Sigmoid colon (tissue), 4 donors: ENCODE data around the gene NRG3.

Source experiments
- EP300 ChIP-seq, 4 donors: sonication (generic); formaldehyde crosslinking; IDR thresholded peaks; one replicate each; pipeline ENCODE4 v1.6.1; 2017; ENCODE audit warnings: antibody characterized with exemption in 4 of 4
- POLR2A ChIP-seq, 2 donors: fragments of 450-650 bp; IDR thresholded peaks; one replicate each; pipeline ENCODE4 v1.6.1; 2016; ENCODE audit warnings: antibody characterized with exemption in 2 of 2, mild to moderate bottlenecking in 2 of 2, moderate library complexity in 2 of 2
- POLR2AphosphoS5 ChIP-seq, 4 donors: sonication (generic); formaldehyde crosslinking; IDR thresholded peaks; one replicate each; pipeline ENCODE4 v1.6.1; 2017; ENCODE audit warnings: antibody characterized with exemption in 4 of 4
- TF ChIP-seq, protein P1 (sequence below), 4 experiments: fragments of 450-650 bp in 3 of 4; fragments of 200-600 bp in 1 of 4; IDR thresholded peaks; one replicate each; pipeline ENCODE4 v1.5.1; 2016 to 2019; ENCODE audit warnings: antibody characterized with exemption in 4 of 4, mild to moderate bottlenecking in 3 of 4, moderate library complexity in 2 of 4

DNA sequence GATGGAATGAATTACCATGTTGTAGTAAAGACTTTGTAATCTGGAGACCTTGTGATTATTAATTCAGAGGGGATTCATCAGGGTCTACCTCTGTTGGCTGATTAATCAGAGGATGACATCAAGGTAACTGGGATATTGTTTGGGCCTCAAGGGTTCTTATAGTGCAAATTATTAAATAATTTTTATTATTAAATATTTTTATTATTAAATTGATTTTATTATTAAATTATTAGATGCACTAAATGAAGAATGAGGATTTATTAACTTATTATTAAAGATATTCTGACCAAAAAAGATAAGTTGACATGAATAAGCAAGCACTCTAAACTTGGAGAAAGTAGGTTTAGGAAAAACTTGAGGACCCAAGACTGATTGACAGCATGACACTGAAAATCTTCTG, 661.7 kb downstream of the NRG3 start:
- no peak for TF ChIP-seq POLR2A (IDR thresholded peaks at IDR 0.05)
- TF ChIP-seq, protein P1, sequence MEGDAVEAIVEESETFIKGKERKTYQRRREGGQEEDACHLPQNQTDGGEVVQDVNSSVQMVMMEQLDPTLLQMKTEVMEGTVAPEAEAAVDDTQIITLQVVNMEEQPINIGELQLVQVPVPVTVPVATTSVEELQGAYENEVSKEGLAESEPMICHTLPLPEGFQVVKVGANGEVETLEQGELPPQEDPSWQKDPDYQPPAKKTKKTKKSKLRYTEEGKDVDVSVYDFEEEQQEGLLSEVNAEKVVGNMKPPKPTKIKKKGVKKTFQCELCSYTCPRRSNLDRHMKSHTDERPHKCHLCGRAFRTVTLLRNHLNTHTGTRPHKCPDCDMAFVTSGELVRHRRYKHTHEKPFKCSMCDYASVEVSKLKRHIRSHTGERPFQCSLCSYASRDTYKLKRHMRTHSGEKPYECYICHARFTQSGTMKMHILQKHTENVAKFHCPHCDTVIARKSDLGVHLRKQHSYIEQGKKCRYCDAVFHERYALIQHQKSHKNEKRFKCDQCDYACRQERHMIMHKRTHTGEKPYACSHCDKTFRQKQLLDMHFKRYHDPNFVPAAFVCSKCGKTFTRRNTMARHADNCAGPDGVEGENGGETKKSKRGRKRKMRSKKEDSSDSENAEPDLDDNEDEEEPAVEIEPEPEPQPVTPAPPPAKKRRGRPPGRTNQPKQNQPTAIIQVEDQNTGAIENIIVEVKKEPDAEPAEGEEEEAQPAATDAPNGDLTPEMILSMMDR (IDR thresholded peaks at IDR 0.05) = no peak
- no peak for TF ChIP-seq POLR2AphosphoS5 (IDR thresholded peaks at IDR 0.05)
- TF ChIP-seq EP300 (IDR thresholded peaks at IDR 0.05) = no peak
